Measurements from ENCODE around the gene BCL2L13. TPM values are rescaled to one million over a fixed set of nuclear protein-coding genes. Genes with fewer than 3 reads are reported as not detected.
A peak's percentile ranks its signal among the peaks of the same experiment; 100 is the strongest.

The BCL2L13 gene
- total RNA-seq, 2 donors from 2014 or later: 49.8 to 54.6 TPM

- DNase-seq (no peak), ATAC-seq (no peak)
- intact Hi-C loops (cut with DNase I, micrococcal nuclease): no loop called here
Observed at GRCh38 chr22:17772249-17772957, 133.8 kb downstream of the BCL2L13 start.

GRCh38 chr22:17772958-17773605, 134.5 kb downstream of the BCL2L13 start:
- intact Hi-C loops (cut with DNase I, micrococcal nuclease): no loop called here
- ATAC-seq (no peak), DNase-seq (no peak)

GRCh38 chr22:17773606-17774205, 135.1 kb downstream of the BCL2L13 start:
- intact Hi-C loops (cut with DNase I, micrococcal nuclease): no loop called here
- ATAC-seq (peak; percentile 60), DNase-seq (peak in 1 of 2 donors; percentile 72)

- peak; percentile 64 for ATAC-seq
- DNase-seq: peak in 1 of 2 donors; percentile 80
- intact Hi-C loops (cut with DNase I, micrococcal nuclease): no loop called here
Observed at GRCh38 chr22:17774206-17774925, 135.8 kb downstream of the BCL2L13 start, which contains the start of gene BID. Gene BID, minus strand, starts transcription at chr22:17774469. Its CDS starts 24,353 bp downstream, at chr22:17750116.

- intact Hi-C loops (cut with DNase I, micrococcal nuclease): no loop called here
- no peak for ATAC-seq
- no peak for DNase-seq
Observed at GRCh38 chr22:17774926-17775685, 136.5 kb downstream of the BCL2L13 start.

- no peak for ATAC-seq
Observed at GRCh38 chr22:17775781-17776465, 137.4 kb downstream of the BCL2L13 start.

GRCh38 chr22:17777005-17777716, 138.6 kb downstream of the BCL2L13 start:
- peak in 1 of 2 donors; percentile 59 for DNase-seq
- intact Hi-C loops (cut with DNase I, micrococcal nuclease): no loop called here
- no peak for ATAC-seq

More at GRCh38 chr22:17775781-17776465, 137.4 kb downstream of the BCL2L13 start:
- no peak for DNase-seq
- intact Hi-C loops (cut with DNase I, micrococcal nuclease): no loop called here

GRCh38 chr22:17777717-17778044, 139.1 kb downstream of the BCL2L13 start:
- DNase-seq (no peak), ATAC-seq (no peak)
- intact Hi-C loops (cut with DNase I, micrococcal nuclease): no loop called here

GRCh38 chr22:17778412-17778976, 139.9 kb downstream of the BCL2L13 start:
- DNase-seq: no peak
- ATAC-seq: no peak
- intact Hi-C loops (cut with DNase I, micrococcal nuclease): no loop called here

GRCh38 chr22:17779286-17780115, 140.9 kb downstream of the BCL2L13 start:
- ATAC-seq: no peak
- intact Hi-C loops (cut with DNase I, micrococcal nuclease): no loop called here

GRCh38 chr22:17780116-17780740, 141.7 kb downstream of the BCL2L13 start:
- intact Hi-C loops (cut with DNase I, micrococcal nuclease): no loop called here
- DNase-seq (no peak), ATAC-seq (no peak)

More at GRCh38 chr22:17779286-17780115, 140.9 kb downstream of the BCL2L13 start:
- DNase-seq: no peak

Small RNA genes within 50 kb of the gene (microRNA-seq; reads per million reads assigned to microRNA genes)
- 0 reads per million in 2 donors for gene MIR3198-1

Other genes with a start within 250 kb of the BCL2L13 start
- gene SLC25A18, start 75.3 kb upstream of the BCL2L13 start, total RNA-seq: not detected
- 100 to 1,000 TPM; 100 to 102 TPM for gene ATP6V1E1, start 10.0 kb upstream of the BCL2L13 start, total RNA-seq
- gene BID, start 135.7 kb downstream of the BCL2L13 start, total RNA-seq: 10 to 100 TPM; 26.5 to 33.2 TPM

Data from left colon (tissue), 2 donors.